ENCODE measurements around the gene ESRRG. TPM values are rescaled to one million over a fixed set of nuclear protein-coding genes. Genes with fewer than 3 reads are reported as not detected.

The ESRRG gene
- total RNA-seq, 2 donors from 2014 or later, result not detected

- H3K36me3 Mint-ChIP-seq, result no peaks in the 10 kb centered on the region
- no peak overlapping the region for H3K4me3 Mint-ChIP-seq
- ATAC-seq (no peak), DNase-seq (ENCODE audit: low spot score) (no peak)
- no peaks in the 10 kb centered on the region for H3K9me3 Mint-ChIP-seq
- H3K27ac Mint-ChIP-seq, result no peak overlapping the region
- no peaks in the 10 kb centered on the region for H3K27me3 Mint-ChIP-seq
- no peaks in the 10 kb centered on the region for H3K4me1 Mint-ChIP-seq (ENCODE audit: low read depth in 2 of 2)
Observed at GRCh38 chr1:216640100-216640499, 83.1 kb downstream of the ESRRG start.

DNA sequence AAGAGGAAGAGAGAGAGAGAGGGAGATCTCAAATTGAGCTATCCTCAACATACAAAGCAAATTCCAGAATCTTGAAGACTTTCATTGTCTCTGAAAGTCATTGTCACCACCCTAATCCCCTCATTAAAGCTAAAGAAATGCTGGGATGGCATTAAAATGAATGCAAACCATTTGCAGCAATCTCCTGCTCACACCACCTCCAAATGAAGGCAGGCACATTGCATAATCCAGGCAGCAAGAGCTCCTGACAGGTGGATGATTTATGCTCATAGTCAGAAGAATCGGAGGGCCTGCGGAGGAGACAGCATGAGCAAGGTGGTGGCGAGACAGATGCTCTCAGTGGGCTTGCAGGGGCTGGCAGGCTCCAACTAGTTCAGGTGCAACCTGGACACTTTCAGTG lies 90.2 kb downstream of the ESRRG start:
- no peaks in the 10 kb centered on the region for H3K27me3 Mint-ChIP-seq
- peaks cover 8% of the 10 kb centered on the region for H3K9me3 Mint-ChIP-seq
- H3K36me3 Mint-ChIP-seq, result peaks cover 5% of the 10 kb centered on the region
- no peak overlapping the region for H3K4me3 Mint-ChIP-seq
- H3K4me1 Mint-ChIP-seq (ENCODE audit: low read depth in 2 of 2), result no peaks in the 10 kb centered on the region
- DNase-seq (ENCODE audit: low spot score), result no peak
- no peak overlapping the region for H3K27ac Mint-ChIP-seq
- no peak for ATAC-seq

- no peak for DNase-seq (ENCODE audit: low spot score)
- peaks cover 8% of the 10 kb centered on the region for H3K9me3 Mint-ChIP-seq
- no peak for ATAC-seq
- no peak overlapping the region for H3K4me3 Mint-ChIP-seq
- H3K27me3 Mint-ChIP-seq, result no peaks in the 10 kb centered on the region
- H3K4me1 Mint-ChIP-seq (ENCODE audit: low read depth in 2 of 2), result no peaks in the 10 kb centered on the region
- H3K36me3 Mint-ChIP-seq, result peaks cover 5% of the 10 kb centered on the region
- H3K27ac Mint-ChIP-seq, result no peak overlapping the region
Observed at GRCh38 chr1:216630532-216630931, 92.7 kb downstream of the ESRRG start.

DNA sequence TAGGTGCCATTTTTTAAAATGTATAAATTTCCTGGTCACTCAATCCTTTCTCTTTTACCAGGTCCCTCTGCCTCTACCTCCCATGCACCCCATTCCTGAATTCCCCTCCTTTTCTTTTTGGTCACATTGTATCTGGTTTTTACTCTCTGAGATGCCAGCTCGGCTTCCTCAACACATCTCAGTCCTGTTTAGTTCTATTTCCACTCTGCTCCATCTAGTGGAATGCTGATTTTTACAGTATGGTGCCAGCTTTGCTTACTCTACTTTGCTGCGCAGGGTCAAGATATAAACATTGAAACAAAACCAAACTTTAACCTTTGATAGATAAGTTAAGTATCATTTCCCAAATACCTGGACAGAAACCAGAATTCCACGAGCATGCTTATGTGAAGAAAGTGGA lies 96.0 kb downstream of the ESRRG start:
- ATAC-seq (no peak), DNase-seq (ENCODE audit: low spot score) (no peak)
- no peaks in the 10 kb centered on the region for H3K27me3 Mint-ChIP-seq
- peaks cover 5% of the 10 kb centered on the region for H3K36me3 Mint-ChIP-seq
- peaks cover 5% of the 10 kb centered on the region for H3K9me3 Mint-ChIP-seq
- H3K27ac Mint-ChIP-seq, result no peak overlapping the region
- H3K4me3 Mint-ChIP-seq, result no peak overlapping the region
- no peaks in the 10 kb centered on the region for H3K4me1 Mint-ChIP-seq (ENCODE audit: low read depth in 2 of 2)

GRCh38 chr1:216626394-216627067 lies 96.7 kb downstream of the ESRRG start:
- Mint-ChIP-seq H3K4me1 (ENCODE audit: low read depth in 2 of 2) (no peaks in the 10 kb centered on the region), H3K4me3 (no peak overlapping the region), H3K9me3 (peaks cover 8% of the 10 kb centered on the region), H3K27me3 (no peaks in the 10 kb centered on the region), H3K27ac (no peak overlapping the region), H3K36me3 (peaks cover 5% of the 10 kb centered on the region)
- no peak for DNase-seq (ENCODE audit: low spot score)
- no peak for ATAC-seq

DNA sequence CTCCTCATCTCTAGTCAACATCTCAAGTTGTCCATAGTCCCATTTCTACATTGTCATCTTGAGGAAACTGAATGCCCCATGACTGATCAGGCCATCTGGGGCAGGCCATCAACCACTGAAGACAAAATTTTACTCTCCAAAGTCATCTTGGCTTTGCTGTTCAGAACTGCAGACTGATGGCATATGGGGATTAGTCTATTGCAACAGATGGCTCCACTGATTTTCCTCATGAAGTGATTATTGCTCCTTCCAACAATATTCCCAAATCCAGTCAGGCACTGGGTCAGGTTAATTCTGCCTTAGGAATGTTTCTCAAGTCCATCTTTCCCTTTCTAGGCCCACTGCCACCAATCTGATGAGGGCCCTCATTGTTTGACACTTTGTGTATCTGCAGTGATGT lies 101.7 kb downstream of the ESRRG start:
- no peaks in the 10 kb centered on the region for H3K36me3 Mint-ChIP-seq
- H3K27ac Mint-ChIP-seq, result no peak overlapping the region
- ATAC-seq (no peak), DNase-seq (ENCODE audit: low spot score) (no peak)
- H3K9me3 Mint-ChIP-seq, result peaks cover 3% of the 10 kb centered on the region
- H3K4me3 Mint-ChIP-seq, result no peak overlapping the region
- H3K27me3 Mint-ChIP-seq, result no peaks in the 10 kb centered on the region
- H3K4me1 Mint-ChIP-seq (ENCODE audit: low read depth in 2 of 2), result no peaks in the 10 kb centered on the region

GRCh38 chr1:216617081-216617875 lies 106.0 kb downstream of the ESRRG start:
- Mint-ChIP-seq H3K4me1 (ENCODE audit: low read depth in 2 of 2) (no peaks in the 10 kb centered on the region), H3K27me3 (no peaks in the 10 kb centered on the region), H3K4me3 (no peak overlapping the region), H3K36me3 (no peaks in the 10 kb centered on the region), H3K9me3 (peaks cover 6% of the 10 kb centered on the region), H3K27ac (no peak overlapping the region)
- DNase-seq (ENCODE audit: low spot score), result no peak
- no peak for ATAC-seq

DNA sequence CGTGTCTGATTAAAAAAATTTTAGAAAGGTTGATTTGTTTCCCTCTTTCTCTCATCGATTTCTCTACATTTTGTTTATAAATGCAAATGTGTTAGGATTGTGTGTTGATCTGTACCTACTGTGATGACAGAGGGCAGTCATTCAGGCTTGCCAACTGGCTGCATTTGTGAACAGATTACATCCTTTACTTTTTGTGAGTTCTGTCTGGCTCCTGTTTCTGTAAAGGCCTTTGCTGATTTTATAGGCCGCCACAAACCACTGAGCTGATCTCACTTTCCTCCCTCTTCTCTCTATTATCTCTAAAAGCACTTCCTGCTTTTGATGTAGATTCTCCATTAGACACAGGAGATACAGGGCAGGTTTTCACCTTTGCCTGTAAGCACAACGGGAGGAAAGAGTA lies 106.8 kb downstream of the ESRRG start:
- H3K36me3 Mint-ChIP-seq, result no peaks in the 10 kb centered on the region
- no peaks in the 10 kb centered on the region for H3K27me3 Mint-ChIP-seq
- no peak overlapping the region for H3K4me3 Mint-ChIP-seq
- ATAC-seq, result no peak
- DNase-seq (ENCODE audit: low spot score), result no peak
- H3K9me3 Mint-ChIP-seq, result peaks cover 8% of the 10 kb centered on the region
- H3K4me1 Mint-ChIP-seq (ENCODE audit: low read depth in 2 of 2), result no peaks in the 10 kb centered on the region
- no peak overlapping the region for H3K27ac Mint-ChIP-seq

GRCh38 chr1:216614011-216614934 lies 109.0 kb downstream of the ESRRG start:
- H3K27ac Mint-ChIP-seq, result no peak overlapping the region
- no peaks in the 10 kb centered on the region for H3K4me1 Mint-ChIP-seq (ENCODE audit: low read depth in 2 of 2)
- H3K27me3 Mint-ChIP-seq, result no peaks in the 10 kb centered on the region
- H3K36me3 Mint-ChIP-seq, result no peaks in the 10 kb centered on the region
- peaks cover 8% of the 10 kb centered on the region for H3K9me3 Mint-ChIP-seq
- ATAC-seq, result no peak
- H3K4me3 Mint-ChIP-seq, result no peak overlapping the region
- DNase-seq (ENCODE audit: low spot score), result no peak

DNA sequence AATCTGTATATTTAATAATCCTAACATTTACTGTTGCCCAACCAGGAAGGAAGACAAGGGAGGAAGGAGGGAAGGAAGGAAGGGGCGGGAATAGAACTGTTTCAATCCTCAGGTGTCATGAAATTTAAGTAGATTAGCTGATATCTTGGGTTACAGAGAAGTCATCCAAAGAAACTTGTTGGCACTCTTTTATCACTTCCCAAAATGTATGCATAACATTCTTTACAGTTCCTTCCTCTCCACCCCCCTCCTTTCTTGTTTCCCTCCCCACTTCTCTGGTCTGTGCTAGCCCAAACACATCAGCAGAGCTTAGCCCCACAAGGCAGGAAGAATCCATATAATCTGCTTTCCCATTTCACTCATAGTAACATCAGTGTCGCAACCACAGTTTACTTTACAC lies 110.9 kb downstream of the ESRRG start:
- Mint-ChIP-seq H3K4me3 (no peak overlapping the region), H3K36me3 (no peaks in the 10 kb centered on the region), H3K4me1 (ENCODE audit: low read depth in 2 of 2) (no peaks in the 10 kb centered on the region), H3K27me3 (no peaks in the 10 kb centered on the region), H3K27ac (no peak overlapping the region), H3K9me3 (peaks cover 8% of the 10 kb centered on the region)
- no peak for ATAC-seq
- DNase-seq (ENCODE audit: low spot score), result no peak

GRCh38 chr1:216607067-216607697 lies 116.0 kb downstream of the ESRRG start:
- Mint-ChIP-seq H3K4me1 (ENCODE audit: low read depth in 2 of 2) (no peaks in the 10 kb centered on the region), H3K27me3 (no peaks in the 10 kb centered on the region), H3K27ac (no peak overlapping the region), H3K36me3 (no peaks in the 10 kb centered on the region), H3K9me3 (peaks cover 12% of the 10 kb centered on the region), H3K4me3 (no peak overlapping the region)
- no peak for DNase-seq (ENCODE audit: low spot score)
- ATAC-seq, result no peak

DNA sequence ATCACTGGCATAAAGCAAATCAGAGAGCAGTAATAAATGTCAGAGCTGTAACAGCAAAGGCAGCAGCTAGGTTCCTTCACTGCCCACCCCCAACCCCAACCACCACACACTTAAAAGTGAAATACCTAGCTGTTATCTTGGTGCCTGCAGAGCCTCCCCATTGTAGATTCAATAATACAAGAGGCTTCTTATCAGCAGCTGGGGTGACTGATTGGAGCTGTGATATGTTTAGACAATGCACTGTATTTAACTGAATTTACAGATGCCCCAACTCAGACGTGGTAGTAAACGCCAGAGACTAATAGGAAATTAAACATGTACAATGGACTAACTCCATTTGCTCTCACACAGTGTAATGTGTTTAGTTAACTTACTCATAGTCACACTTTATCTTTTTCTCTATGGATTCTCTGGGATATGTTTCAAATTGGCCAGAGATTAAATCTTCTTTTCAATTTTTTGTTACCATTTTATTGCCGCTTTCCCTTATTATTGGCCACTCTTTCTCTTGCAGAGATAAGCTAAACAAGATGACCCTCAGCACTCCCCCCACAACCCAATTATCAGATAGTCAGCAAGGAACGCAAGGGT lies 117.1 kb downstream of the ESRRG start:
- no peak overlapping the region for H3K4me3 Mint-ChIP-seq
- no peaks in the 10 kb centered on the region for H3K27me3 Mint-ChIP-seq
- H3K9me3 Mint-ChIP-seq, result peaks cover 7% of the 10 kb centered on the region
- H3K4me1 Mint-ChIP-seq (ENCODE audit: low read depth in 2 of 2), result no peaks in the 10 kb centered on the region
- H3K27ac Mint-ChIP-seq, result no peak overlapping the region
- ATAC-seq, result no peak
- no peak for DNase-seq (ENCODE audit: low spot score)
- H3K36me3 Mint-ChIP-seq, result no peaks in the 10 kb centered on the region

GRCh38 chr1:216604771-216605170 lies 118.5 kb downstream of the ESRRG start:
- ATAC-seq (no peak), DNase-seq (ENCODE audit: low spot score) (no peak)
- Mint-ChIP-seq H3K4me1 (ENCODE audit: low read depth in 2 of 2) (no peaks in the 10 kb centered on the region), H3K4me3 (no peak overlapping the region), H3K27me3 (no peaks in the 10 kb centered on the region), H3K36me3 (no peaks in the 10 kb centered on the region), H3K27ac (no peak overlapping the region), H3K9me3 (peaks cover 7% of the 10 kb centered on the region)

Measured in natural killer cell treated with Interleukin-12 subunit alpha and Interleukin-12 subunit beta and Interleukin-15 and Interleukin-18, amount 100 ng/mL, for 72 hours (primary cell).